Spleen (tissue), 7 donors: ENCODE results near the gene RGS14.

ENCODE experiments used
- POLR2A ChIP-seq, 3 donors: fragments of 450-650 bp; IDR thresholded peaks; one replicate each; pipeline ENCODE4 v1.5.1; 2017; ENCODE audit warnings: antibody characterized with exemption in 3 of 3, mild to moderate bottlenecking in 1 of 3
- POLR2AphosphoS5 ChIP-seq, 3 donors: sonication (generic); formaldehyde crosslinking; IDR thresholded peaks; one replicate each; pipeline ENCODE4 v1.5.1; 2017; ENCODE audit warnings: antibody characterized with exemption in 3 of 3
- TF ChIP-seq, protein P1 (sequence below), 11 experiments: fragments of 200-600 bp in 7 of 11; fragments of 450-650 bp in 4 of 11; sonication (generic) in 4 of 11; IDR thresholded peaks in 8 of 11; conservative IDR thresholded peaks in 3 of 11; 1 replicate in 7 of 11; 2 replicates in 4 of 11; pipeline versions ENCODE4 v1.4.0 to v1.8.0; 2016 to 2021; ENCODE audit warnings: antibody characterized with exemption in 11 of 11, inconsistent platforms in 4 of 11, mild to moderate bottlenecking in 1 of 11
- donor health status: DM: no; HTN: no; CAD: no; lungs with moderate emphysema.
- donor health status: DM: no; HTN: no; CAD: no.
- donor health status: DM: no; HTN: no; CAD: no.

DNA sequence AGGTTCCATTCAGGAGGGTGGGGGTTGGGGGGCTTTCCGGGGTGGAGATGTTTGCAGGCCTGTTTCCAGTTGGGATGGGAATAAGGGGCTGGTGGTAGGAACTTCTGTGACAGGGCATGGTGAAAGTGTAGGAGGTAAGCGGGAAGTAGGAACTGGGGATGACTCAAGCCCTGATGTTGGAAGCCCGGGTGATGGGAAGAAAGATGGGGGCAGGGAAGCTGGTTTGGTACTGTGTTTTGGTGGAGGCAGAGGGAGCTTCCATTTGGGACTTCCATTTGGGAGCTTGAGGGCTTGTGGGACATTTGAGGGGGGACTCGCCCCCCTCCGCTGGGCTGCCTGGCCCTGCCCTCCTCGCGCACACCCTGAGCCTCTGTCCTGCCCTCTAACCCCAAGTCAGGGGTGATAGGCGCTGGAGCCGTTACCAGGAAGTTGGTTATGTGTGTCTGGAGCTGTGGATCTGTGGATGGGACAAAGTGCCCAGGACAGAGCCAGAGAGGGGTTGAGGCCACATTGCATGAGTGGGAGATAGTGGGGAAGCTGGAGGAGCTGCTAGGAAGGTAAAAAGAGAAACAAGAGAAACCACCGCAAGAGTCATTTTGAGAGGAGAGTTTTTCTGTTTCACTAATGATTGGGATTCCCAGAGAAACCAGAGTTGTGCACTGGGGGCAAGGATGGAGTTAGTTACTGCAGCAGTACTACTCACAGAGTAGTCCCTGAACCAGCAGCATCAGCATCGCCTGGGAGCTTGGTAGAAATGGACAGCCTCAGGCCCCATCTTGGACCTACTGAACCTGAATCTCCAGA is 6.6 kb downstream of the RGS14 start:
- TF ChIP-seq POLR2AphosphoS5 (IDR thresholded peaks at IDR 0.05), result no peak
- TF ChIP-seq, protein P1, sequence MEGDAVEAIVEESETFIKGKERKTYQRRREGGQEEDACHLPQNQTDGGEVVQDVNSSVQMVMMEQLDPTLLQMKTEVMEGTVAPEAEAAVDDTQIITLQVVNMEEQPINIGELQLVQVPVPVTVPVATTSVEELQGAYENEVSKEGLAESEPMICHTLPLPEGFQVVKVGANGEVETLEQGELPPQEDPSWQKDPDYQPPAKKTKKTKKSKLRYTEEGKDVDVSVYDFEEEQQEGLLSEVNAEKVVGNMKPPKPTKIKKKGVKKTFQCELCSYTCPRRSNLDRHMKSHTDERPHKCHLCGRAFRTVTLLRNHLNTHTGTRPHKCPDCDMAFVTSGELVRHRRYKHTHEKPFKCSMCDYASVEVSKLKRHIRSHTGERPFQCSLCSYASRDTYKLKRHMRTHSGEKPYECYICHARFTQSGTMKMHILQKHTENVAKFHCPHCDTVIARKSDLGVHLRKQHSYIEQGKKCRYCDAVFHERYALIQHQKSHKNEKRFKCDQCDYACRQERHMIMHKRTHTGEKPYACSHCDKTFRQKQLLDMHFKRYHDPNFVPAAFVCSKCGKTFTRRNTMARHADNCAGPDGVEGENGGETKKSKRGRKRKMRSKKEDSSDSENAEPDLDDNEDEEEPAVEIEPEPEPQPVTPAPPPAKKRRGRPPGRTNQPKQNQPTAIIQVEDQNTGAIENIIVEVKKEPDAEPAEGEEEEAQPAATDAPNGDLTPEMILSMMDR (IDR thresholded peaks at IDR 0.05 in 8 of 11, conservative IDR thresholded peaks at IDR 0.05 in 3 of 11), result no peak
- TF ChIP-seq POLR2A (IDR thresholded peaks at IDR 0.05), result no peak
